Ureter (tissue), 1 donor: ENCODE results near the gene THBS4. TPM values are rescaled to one million over a fixed set of nuclear protein-coding genes. Genes with fewer than 3 reads are reported as not detected.

ENCODE experiments used
- DNase-seq: peaks from one replicate; pipeline ENCODE4 v3.0.0-alpha.2; 2020; ENCODE audit warnings: low spot score
- total RNA-seq: library from RNA; stranded (reverse); gene quantifications from one replicate; pipeline ENCODE4 v1.2.4, GENCODE V29; 2023
- donor health status: DM: yes; HTN: yes; CAD: no.

The THBS4 gene
- total RNA-seq, 1 donor from 2014 or later = 2.8 TPM

DNA sequence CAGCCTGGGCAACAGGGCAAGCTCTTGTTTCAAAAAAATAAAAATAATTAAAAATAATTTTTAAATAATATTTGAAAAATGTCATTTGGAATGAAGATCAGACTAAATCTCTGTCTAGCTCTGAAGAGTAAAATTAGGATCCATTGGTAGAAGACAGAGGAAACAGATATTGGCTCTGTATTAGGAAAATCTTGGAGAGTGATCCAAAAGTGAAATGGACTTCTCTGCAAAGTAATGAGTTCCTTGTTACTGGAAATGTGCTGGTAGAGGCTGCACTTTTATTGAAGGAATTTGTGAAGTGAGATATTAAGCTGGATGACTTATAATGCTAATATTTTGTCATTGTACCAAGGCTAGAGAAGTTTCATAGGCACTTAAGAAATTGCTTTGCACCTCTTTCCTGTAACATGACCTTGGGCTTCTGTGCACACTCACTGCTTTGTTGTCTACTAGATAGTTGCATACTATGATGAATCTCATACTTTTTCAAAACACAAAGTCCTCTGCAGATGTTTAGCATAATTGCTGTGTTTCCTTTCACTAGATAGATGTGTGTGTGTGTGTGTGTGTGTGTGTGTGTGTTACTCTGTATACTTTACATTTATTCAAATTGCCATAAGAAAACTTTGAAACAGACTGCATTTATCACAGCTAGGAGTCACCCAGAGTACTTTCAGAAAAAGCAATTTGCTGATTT lies 13.1 kb downstream of the THBS4 start:
- DNase-seq = no peak

DNA sequence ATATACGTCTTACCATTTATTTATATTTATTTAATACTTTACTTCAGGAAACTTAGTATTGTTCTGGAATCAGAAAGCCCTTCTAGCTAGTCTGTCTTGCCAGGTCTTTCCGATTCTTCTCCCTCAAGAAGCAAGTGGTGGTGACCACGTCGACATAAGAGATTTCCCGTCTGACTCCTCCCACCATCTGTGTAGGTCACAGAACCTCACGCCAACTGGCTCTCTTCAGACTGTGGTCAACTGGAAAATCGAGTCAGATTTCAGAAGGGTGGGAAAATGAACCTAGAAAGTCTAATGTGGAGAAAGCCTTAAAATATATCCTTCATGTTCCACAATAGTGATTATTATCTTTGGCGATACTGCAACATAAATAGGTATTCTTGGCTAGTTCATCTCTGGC lies 17.3 kb downstream of the THBS4 start:
- no peak for DNase-seq

- no peak for DNase-seq
Observed at GRCh38 chr5:80054682-80055081, 19.5 kb downstream of the THBS4 start.

GRCh38 chr5:80055491-80056170 lies 20.5 kb downstream of the THBS4 start:
- no peak for DNase-seq

GRCh38 chr5:80057099-80057498 lies 22.0 kb downstream of the THBS4 start:
- DNase-seq = no peak

- no peak for DNase-seq
Observed at GRCh38 chr5:80057921-80058320, 22.8 kb downstream of the THBS4 start.

DNA sequence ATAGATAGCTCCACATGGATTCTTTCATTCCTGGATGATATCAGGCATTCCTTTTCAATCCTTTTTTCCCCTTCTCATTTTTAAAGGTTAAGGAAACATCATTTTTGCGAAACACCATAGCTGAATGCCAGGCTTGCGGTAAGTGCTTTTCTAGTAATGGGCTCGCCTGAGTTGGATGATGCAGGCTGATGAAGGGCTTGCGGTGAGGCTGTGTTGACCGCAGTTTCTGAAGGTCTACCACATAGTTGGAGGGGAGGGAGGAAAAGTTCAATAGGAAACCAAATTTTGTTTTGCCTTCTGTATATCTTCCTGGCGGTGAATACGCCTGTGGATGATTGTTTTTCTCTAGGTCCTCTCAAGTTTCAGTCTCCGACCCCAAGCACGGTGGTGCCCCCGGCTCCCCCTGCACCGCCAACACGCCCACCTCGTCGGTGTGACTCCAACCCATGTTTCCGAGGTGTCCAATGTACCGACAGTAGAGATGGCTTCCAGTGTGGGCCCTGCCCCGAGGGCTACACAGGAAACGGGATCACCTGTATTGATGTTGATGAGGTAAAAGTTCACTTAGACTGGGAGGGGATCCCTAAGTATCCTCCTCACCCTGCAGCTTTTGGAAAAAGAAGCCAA lies 24.3 kb downstream of the THBS4 start:
- DNase-seq = no peak

DNA sequence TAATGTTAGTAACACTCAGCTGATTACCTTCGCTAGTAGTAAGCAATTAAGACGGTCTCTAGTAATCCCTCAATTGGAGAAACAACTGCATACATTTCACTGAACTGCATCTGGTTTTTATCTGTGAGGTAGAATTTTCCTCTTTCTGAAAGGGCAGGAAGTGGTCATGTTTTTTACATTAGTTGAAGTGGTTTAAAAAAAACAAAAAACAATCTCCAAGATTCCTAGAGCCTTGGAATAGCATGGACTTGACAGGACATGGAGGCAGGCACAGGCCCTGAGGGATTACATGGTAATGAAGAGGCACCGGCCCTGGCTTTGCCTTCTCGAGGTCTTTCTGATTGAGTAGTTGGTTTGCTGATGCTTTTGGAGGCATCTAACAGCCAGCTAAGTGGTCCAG lies 25.8 kb downstream of the THBS4 start:
- no peak for DNase-seq

GRCh38 chr5:80061547-80061946 lies 26.4 kb downstream of the THBS4 start:
- DNase-seq = no peak

- no peak for DNase-seq
Observed at GRCh38 chr5:80064124-80064523, 29.0 kb downstream of the THBS4 start.

GRCh38 chr5:80067016-80067415 lies 31.9 kb downstream of the THBS4 start:
- no peak for DNase-seq

- no peak for DNase-seq
Observed at GRCh38 chr5:80067531-80068245, 32.5 kb downstream of the THBS4 start.

DNA sequence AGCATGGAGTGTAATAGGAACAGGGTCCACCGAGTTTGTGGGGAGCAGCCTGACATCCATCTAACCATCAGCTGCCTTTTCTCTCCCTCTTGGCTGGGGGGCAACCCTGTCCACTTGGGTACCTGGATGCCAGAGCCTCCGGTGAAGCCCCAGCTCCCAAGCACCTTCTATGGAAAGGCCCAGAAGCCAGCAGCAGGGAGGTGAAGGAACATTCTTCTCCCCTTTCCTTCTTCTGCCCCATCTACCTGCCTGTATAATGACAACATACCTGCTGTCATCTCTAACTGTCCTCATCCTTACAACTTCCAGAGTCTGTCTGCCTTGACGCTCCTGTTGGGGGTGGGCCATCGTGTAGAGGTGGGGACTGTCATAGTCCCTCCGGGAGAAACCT lies 33.1 kb downstream of the THBS4 start:
- no peak for DNase-seq

DNA sequence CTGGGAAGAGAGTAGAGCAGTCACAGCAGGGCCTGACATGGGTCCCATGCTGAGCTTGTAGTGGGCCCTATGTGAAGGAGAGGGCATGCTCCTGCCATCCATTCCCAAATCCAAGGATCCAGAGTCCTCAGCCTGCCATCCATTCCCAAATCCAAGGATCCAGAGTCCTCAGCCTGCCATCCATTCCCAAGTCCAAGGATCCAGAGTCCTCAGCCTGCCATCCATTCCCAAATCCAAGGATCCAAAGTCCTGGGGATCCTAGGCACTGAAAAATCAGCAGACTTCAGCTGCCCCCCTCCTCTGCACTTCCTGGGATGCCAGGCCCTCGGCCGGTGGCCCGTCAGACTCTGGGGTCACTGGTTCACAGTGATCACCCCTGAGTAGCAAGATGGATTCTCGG lies 33.6 kb downstream of the THBS4 start:
- DNase-seq = no peak

DNA sequence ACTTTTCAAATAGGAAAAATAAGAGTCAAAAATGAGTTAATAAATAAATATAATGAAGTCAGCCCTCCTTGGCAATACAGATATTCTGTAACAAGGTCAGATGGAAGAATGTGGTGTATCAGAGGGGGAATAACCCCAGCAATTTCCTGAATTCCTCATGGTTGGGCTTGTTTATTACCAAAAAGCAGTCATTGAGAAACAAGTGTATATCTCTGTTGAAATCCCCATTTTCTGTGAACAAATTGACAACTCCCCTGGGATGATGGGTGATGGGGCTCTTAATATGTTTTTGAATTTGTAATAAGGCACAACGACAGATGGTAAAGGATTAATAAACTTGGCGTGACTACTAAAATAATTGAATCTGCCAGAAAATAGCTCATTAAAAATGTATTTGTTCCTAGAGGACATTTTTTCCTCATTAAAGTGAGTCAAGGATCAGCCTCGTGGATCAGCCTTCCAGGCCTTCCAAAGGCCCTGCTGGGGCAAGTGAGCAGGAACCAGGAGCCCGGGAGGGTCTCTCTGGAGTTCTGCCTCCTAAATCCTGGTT lies 34.2 kb downstream of the THBS4 start:
- DNase-seq = no peak

DNA sequence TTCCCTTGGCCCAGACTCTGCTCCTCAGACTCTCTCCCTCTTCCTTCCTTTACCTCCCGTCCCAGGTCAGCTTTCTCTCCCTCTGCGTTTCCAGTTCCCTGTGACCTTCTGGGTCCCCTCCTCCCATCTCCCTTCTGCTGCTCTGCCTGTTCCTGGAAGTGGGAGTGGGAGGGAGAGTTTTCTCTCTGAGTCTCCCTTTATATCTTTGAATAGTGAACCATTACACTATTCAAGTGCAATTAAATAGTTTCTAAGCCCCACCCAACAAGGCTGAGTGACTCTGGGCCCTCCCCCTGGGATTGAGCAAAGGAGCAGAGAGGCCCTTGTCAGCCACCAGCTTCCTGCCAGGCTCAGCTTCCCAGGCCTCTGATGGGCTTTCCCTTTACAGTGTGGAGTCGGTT lies 34.8 kb downstream of the THBS4 start:
- DNase-seq = no peak

DNA sequence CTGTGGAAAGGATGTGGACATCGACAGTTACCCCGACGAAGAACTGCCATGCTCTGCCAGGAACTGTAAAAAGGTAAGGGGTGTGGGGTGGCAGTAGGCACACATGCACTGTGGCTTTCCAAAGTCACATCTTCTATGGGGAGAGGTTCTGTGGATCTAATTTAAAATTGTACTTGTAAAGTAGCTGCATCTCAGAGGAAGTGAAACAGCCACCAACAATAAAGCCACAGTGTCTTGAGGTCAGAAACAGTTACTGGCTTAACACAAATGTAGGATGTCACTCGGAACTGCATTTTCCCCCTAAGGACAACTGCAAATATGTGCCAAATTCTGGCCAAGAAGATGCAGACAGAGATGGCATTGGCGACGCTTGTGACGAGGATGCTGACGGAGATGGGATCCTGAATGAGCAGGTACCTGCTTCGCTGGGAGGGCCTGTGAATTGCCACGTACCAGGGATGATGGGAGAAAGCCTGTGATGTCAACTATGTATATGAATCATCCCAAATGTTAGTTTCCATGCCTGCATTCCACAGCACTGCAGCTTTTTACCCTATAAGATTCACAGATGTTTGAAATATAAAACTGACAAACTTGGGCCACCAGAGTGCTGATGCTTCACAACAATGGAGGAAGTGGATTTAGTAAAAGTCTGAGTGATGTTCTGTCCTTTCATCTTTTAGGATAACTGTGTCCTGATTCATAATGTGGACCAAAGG lies 35.3 kb downstream of the THBS4 start:
- no peak for DNase-seq

GRCh38 chr5:80071510-80072021 lies 36.4 kb downstream of the THBS4 start:
- DNase-seq = no peak

DNA sequence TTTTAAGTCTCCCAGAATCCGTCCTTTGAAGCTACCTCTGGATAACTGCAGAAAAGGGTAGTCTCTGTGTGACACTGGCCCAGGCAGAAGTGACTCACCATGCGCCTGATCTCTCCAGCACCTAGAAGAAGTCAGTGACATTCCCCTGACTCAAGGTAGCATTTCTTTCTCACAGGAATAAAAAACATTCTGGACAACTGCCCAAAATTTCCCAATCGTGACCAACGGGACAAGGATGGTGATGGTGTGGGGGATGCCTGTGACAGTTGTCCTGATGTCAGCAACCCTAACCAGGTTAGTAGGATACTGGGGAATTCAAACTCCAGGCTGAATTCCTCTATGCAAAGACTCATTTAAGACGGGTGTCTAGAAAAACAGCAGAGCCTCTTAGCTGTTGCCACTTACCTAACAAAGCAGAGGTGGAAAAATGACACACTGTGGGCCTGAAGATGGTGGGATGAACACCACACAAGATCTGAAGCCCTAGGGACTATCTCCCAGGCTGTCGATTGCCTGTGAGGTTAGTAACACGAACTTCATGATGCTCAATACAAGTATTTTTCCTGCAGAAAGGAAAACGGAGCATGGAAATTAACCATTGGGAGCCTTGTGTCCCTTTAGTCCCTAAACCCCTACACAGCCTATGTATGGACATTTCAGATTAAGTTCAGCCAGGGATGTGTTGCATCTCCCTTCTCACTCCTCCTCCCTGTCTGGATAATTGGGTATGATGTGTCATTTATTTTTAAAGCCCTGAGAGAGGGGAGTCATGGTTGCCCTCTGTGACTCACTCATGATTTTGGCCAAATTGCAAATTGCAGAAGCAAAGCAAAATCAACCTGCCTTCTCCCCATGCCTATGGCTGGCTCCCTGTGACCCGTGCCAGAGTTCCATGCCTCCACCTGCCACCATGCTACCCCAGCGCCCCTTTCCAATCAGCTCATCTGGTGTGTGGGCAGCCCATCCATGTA lies 37.2 kb downstream of the THBS4 start:
- no peak for DNase-seq
